Prostate gland (tissue), 2 donors: Measurements from ENCODE around the gene LRRC71. TPM values are rescaled to one million over a fixed set of nuclear protein-coding genes. Genes with fewer than 3 reads are reported as not detected.

Experiments
- DNase-seq: peaks from one replicate; pipeline ENCODE4 v3.0.0-alpha.2; 2019; ENCODE audit warnings: low spot score
- H3K27ac ChIP-seq, 2 donors: fragments of 200-600 bp; sonication (generic); 2 replicates each; pipeline ENCODE4 v1.5.1; 2017 to 2019
- H3K27me3 ChIP-seq: fragments of 200-600 bp; sonication (generic); replicated peaks from 2 replicates; pipeline ENCODE4 v1.5.1; 2019; ENCODE audit not compliant: insufficient read depth
- H3K36me3 ChIP-seq, 2 donors: fragments of 200-600 bp; sonication (generic); 1 replicate in 1 of 2; 2 replicates in 1 of 2; pipeline versions ENCODE4 v1.5.1 to v1.8.1; 2017 to 2019
- H3K4me1 ChIP-seq: fragments of 200-600 bp; sonication (generic); replicated peaks from 2 replicates; pipeline ENCODE4 v1.5.1; 2019
- H3K4me3 ChIP-seq, 2 donors: fragments of 200-600 bp; sonication (generic); 2 replicates each; pipeline ENCODE4 v1.5.1; 2017 to 2019
- H3K9me3 ChIP-seq: fragments of 200-600 bp; sonication (generic); 2 replicates; pipeline ENCODE4 v1.5.1; 2017
- CTCF ChIP-seq, 4 experiments: fragments of 200-600 bp in 2 of 4; fragments of 450-650 bp in 2 of 4; sonication (generic) in 2 of 4; IDR thresholded peaks; 1 replicate in 3 of 4; 2 replicates in 1 of 4; pipeline ENCODE4 v1.5.1; 2016 to 2019; ENCODE audit warnings: antibody characterized with exemption in 4 of 4, mild to moderate bottlenecking in 2 of 4, moderate library complexity in 2 of 4
- POLR2A ChIP-seq: fragments of 450-650 bp; IDR thresholded peaks from one replicate; pipeline ENCODE4 v1.6.1; 2016; ENCODE audit warnings: antibody characterized with exemption, mild to moderate bottlenecking
- POLR2AphosphoS5 ChIP-seq: sonication (generic); formaldehyde crosslinking; IDR thresholded peaks from one replicate; pipeline ENCODE4 v1.6.1; 2017; ENCODE audit warnings: antibody characterized with exemption
- WGBS: methylation state at CpG from one replicate; pipeline ENCODE4 v1.1.5; 2018; 5-methylcytosine and 5-hydroxymethylcytosine counted together
- intact Hi-C: fragments of 100-400 bp; cut with DNase I; formaldehyde crosslinking; loops from one replicate; pipeline ENCODE4 v1.14.2; 2022
- total RNA-seq, 2 donors: library from RNA; depleted of rRNA; stranded (reverse); fragments of >200 nt; gene quantifications; one replicate each; pipeline ENCODE4 v1.1.0, GENCODE V29; 2016

Gene LRRC71
- total RNA-seq, 2 donors from 2014 or later, result 3.7 TPM; not detected in 1

- intact Hi-C loops, result no loop called here
Measured at GRCh38 chr1:156948708-156949107, 28.3 kb downstream of the LRRC71 start.

GRCh38 chr1:156949127-156949526 lies 28.7 kb downstream of the LRRC71 start:
- Histone ChIP-seq H3K27me3 (no peaks in the 10 kb centered on the region), H3K9me3 (no peaks in the 10 kb centered on the region), H3K27ac (no peak overlapping the region), H3K4me1 (no peaks in the 10 kb centered on the region), H3K36me3 (peaks cover 4 to 8% of the 10 kb centered on the region in 2 donors), H3K4me3 (no peak overlapping the region)
- TF ChIP-seq POLR2A, result no peak
- TF ChIP-seq POLR2AphosphoS5, result no peak
- no peak for TF ChIP-seq CTCF (IDR thresholded peaks at IDR 0.05)
- WGBS, result 96% methylated on average over 5 of the region's 5 CpGs
- no peak for DNase-seq
- intact Hi-C loops, result no loop called here

More at GRCh38 chr1:156948708-156949107, 28.3 kb downstream of the LRRC71 start:
- H3K27ac ChIP-seq, result no peak overlapping the region
- H3K36me3 ChIP-seq, result peaks cover 4 to 8% of the 10 kb centered on the region in 2 donors
- 55% methylated on average over 4 of the region's 4 CpGs for WGBS
- H3K27me3 ChIP-seq, result no peaks in the 10 kb centered on the region
- no peak for DNase-seq
- H3K4me1 ChIP-seq, result no peaks in the 10 kb centered on the region
- no peak overlapping the region for H3K4me3 ChIP-seq
- no peak for TF ChIP-seq POLR2AphosphoS5
- no peak for TF ChIP-seq CTCF (IDR thresholded peaks at IDR 0.05)
- TF ChIP-seq POLR2A, result no peak
- no peaks in the 10 kb centered on the region for H3K9me3 ChIP-seq

- Histone ChIP-seq H3K9me3 (no peaks in the 10 kb centered on the region), H3K4me3 (no peak overlapping the region), H3K4me1 (no peaks in the 10 kb centered on the region), H3K27me3 (no peaks in the 10 kb centered on the region), H3K27ac (no peak overlapping the region), H3K36me3 (peaks cover 5 to 8% of the 10 kb centered on the region in 2 donors)
- 95% methylated on average over 5 of the region's 5 CpGs for WGBS
- TF ChIP-seq POLR2A (no peak), POLR2AphosphoS5 (no peak), CTCF (IDR thresholded peaks at IDR 0.05) (no peak)
- intact Hi-C loops, result no loop called here
- no peak for DNase-seq
Measured at GRCh38 chr1:156951371-156951770, 30.9 kb downstream of the LRRC71 start.

GRCh38 chr1:156953571-156953970 lies 33.1 kb downstream of the LRRC71 start:
- no peak for DNase-seq
- Histone ChIP-seq H3K27me3 (no peaks in the 10 kb centered on the region), H3K4me1 (no peaks in the 10 kb centered on the region), H3K27ac (no peak overlapping the region), H3K9me3 (no peaks in the 10 kb centered on the region), H3K4me3 (no peak overlapping the region), H3K36me3 (peaks cover 7 to 11% of the 10 kb centered on the region in 2 donors)
- intact Hi-C loops, result no loop called here
- TF ChIP-seq POLR2A, result no peak
- no peak for TF ChIP-seq POLR2AphosphoS5
- TF ChIP-seq CTCF (IDR thresholded peaks at IDR 0.05), result no peak
- 88% methylated on average over 2 of the region's 2 CpGs for WGBS

GRCh38 chr1:156956333-156956732 lies 35.9 kb downstream of the LRRC71 start:
- intact Hi-C loops, result no loop called here
- Histone ChIP-seq H3K4me1 (no peaks in the 10 kb centered on the region), H3K4me3 (no peak overlapping the region), H3K27ac (no peak overlapping the region), H3K9me3 (no peaks in the 10 kb centered on the region), H3K36me3 (peaks cover 8 to 11% of the 10 kb centered on the region in 2 donors), H3K27me3 (no peaks in the 10 kb centered on the region)
- 97% methylated on average over 10 of the region's 10 CpGs for WGBS
- no peak for DNase-seq
- TF ChIP-seq POLR2AphosphoS5 (no peak), POLR2A (no peak), CTCF (IDR thresholded peaks at IDR 0.05) (no peak)
